ENCODE measurements around the gene TRAPPC10.
"Not testable (repeated sequence)": the region's sequence is repeated elsewhere in the genome, so short reads cannot be mapped to it uniquely, and the experiment has no call there.

The TRAPPC10 gene

GRCh38 chr21:44155994-44156380 is 143.9 kb downstream of the TRAPPC10 start:
- not testable (repeated sequence) for DNase-seq

All from NCI-H526 (cell line).